Measurements from ENCODE around the gene ZFP36. TPM values are rescaled to one million over a fixed set of nuclear protein-coding genes. Genes with fewer than 3 reads are reported as not detected.

The ZFP36 gene
- total RNA-seq, 4 donors from 2014 or later = 426 to 850 (median 540) TPM

- H3K27ac ChIP-seq = peak within 1 kb of the TSS; percentile 97
- H3K9me3 ChIP-seq = no peaks in the 10 kb centered on the region
- peaks cover 54% of the 10 kb centered on the region for H3K36me3 ChIP-seq
- TF ChIP-seq POLR2AphosphoS5 (IDR thresholded peaks at IDR 0.05) (peak; percentile 38 to 89 (median 52)), CTCF (IDR thresholded peaks at IDR 0.05) (no peak), POLR2A (IDR thresholded peaks at IDR 0.05) (peak; percentile 86 to 95), EP300 (IDR thresholded peaks at IDR 0.05) (no peak)
- no peaks in the 10 kb centered on the region for H3K27me3 ChIP-seq
- peaks cover 27% of the 10 kb centered on the region for H3K4me1 ChIP-seq
- 1% methylated on average over 31 of the region's 60 CpGs for WGBS
- peak; percentile 99 for DNase-seq (ENCODE audit: low spot score in 2 of 2)
- H3K4me3 ChIP-seq = peak within 1 kb of the TSS; percentile 77
Observed at GRCh38 chr19:39390751-39391437, 15.8 kb upstream of the ZFP36 start, which contains the start of the genes MED29 and PAF1. TSS of gene MED29 (plus strand) at chr19:39391378. CDS start at chr19:39391423, 45 bp downstream. TSS of gene PAF1 (minus strand) at chr19:39391106. CDS start at chr19:39390864, 242 bp downstream.

GRCh38 chr19:39397360-39398296 lies 9.0 kb upstream of the ZFP36 start:
- Histone ChIP-seq H3K36me3 (peaks cover 20% of the 10 kb centered on the region), H3K4me1 (peaks cover 56% of the 10 kb centered on the region), H3K4me3 (peak overlapping the region; percentile 9), H3K27ac (peak overlapping the region; percentile 95), H3K27me3 (no peaks in the 10 kb centered on the region), H3K9me3 (no peaks in the 10 kb centered on the region)
- 35% methylated on average over 7 of the region's 17 CpGs for WGBS
- peak; percentile 91 to 95 for DNase-seq (ENCODE audit: low spot score in 2 of 2)
- TF ChIP-seq EP300 (IDR thresholded peaks at IDR 0.05) (no peak), POLR2A (IDR thresholded peaks at IDR 0.05) (peak in 1 of 2 donors; percentile 20), POLR2AphosphoS5 (IDR thresholded peaks at IDR 0.05) (peak in 2 of 3 donors; percentile 42 to 61), CTCF (IDR thresholded peaks at IDR 0.05) (peak; percentile 96 to 97)

- 31% methylated on average over 11 of the region's 11 CpGs for WGBS
Observed at GRCh38 chr19:39398297-39398864, 8.3 kb upstream of the ZFP36 start.

GRCh38 chr19:39399668-39400050 lies 7.0 kb upstream of the ZFP36 start:
- 86% methylated on average over 4 of the region's 4 CpGs for WGBS
- peak overlapping the region; percentile 95 for H3K27ac ChIP-seq
- H3K4me1 ChIP-seq = peaks cover 71% of the 10 kb centered on the region
- H3K27me3 ChIP-seq = no peaks in the 10 kb centered on the region
- peaks cover 8% of the 10 kb centered on the region for H3K36me3 ChIP-seq
- DNase-seq (ENCODE audit: low spot score in 2 of 2) = no peak
- H3K4me3 ChIP-seq = no peak overlapping the region
- TF ChIP-seq POLR2A (IDR thresholded peaks at IDR 0.05) = no peak
- no peak for TF ChIP-seq POLR2AphosphoS5 (IDR thresholded peaks at IDR 0.05)
- TF ChIP-seq EP300 (IDR thresholded peaks at IDR 0.05) = no peak
- no peak for TF ChIP-seq CTCF (IDR thresholded peaks at IDR 0.05)
- H3K9me3 ChIP-seq = no peaks in the 10 kb centered on the region

More at GRCh38 chr19:39398297-39398864, 8.3 kb upstream of the ZFP36 start:
- Histone ChIP-seq H3K27ac (peak overlapping the region; percentile 95), H3K4me3 (peak overlapping the region; percentile 9), H3K27me3 (no peaks in the 10 kb centered on the region), H3K4me1 (peaks cover 62% of the 10 kb centered on the region), H3K9me3 (no peaks in the 10 kb centered on the region), H3K36me3 (peaks cover 18% of the 10 kb centered on the region)
- DNase-seq (ENCODE audit: low spot score in 2 of 2) = peak; percentile 92 to 95
- peak; percentile 25 to 41 (median 35) for TF ChIP-seq POLR2AphosphoS5 (IDR thresholded peaks at IDR 0.05)
- TF ChIP-seq POLR2A (IDR thresholded peaks at IDR 0.05) = no peak

GRCh38 chr19:39400061-39400460 lies 6.6 kb upstream of the ZFP36 start:
- H3K27ac ChIP-seq = peak overlapping the region; percentile 95
- TF ChIP-seq POLR2AphosphoS5 (IDR thresholded peaks at IDR 0.05) (no peak), CTCF (IDR thresholded peaks at IDR 0.05) (no peak), POLR2A (IDR thresholded peaks at IDR 0.05) (no peak), EP300 (IDR thresholded peaks at IDR 0.05) (no peak)
- WGBS = 75% methylated on average over 4 of the region's 4 CpGs
- peaks cover 75% of the 10 kb centered on the region for H3K4me1 ChIP-seq
- no peaks in the 10 kb centered on the region for H3K9me3 ChIP-seq
- H3K36me3 ChIP-seq = peaks cover 5% of the 10 kb centered on the region
- H3K4me3 ChIP-seq = no peak overlapping the region
- DNase-seq (ENCODE audit: low spot score in 2 of 2) = no peak
- H3K27me3 ChIP-seq = no peaks in the 10 kb centered on the region

Data from suprapubic skin (tissue), 4 donors.